WTC11 (cell line): Measurements from ENCODE around the gene TXNRD1.

Experiments used
- ESRRA ChIP-seq: sonication (generic); formaldehyde crosslinking; IDR thresholded peaks from 2 replicates; pipeline ENCODE4 v1.8.1; 2022; ENCODE audit warnings: mild to moderate bottlenecking, missing genetic modification reagents, borderline replicate concordance
- KAT7 ChIP-seq: sonication (generic); formaldehyde crosslinking; IDR thresholded peaks from 2 replicates; pipeline ENCODE4 v1.8.1; 2023; ENCODE audit warnings: missing genetic modification reagents, mild to moderate bottlenecking, borderline replicate concordance
- TEAD4 ChIP-seq: sonication (generic); formaldehyde crosslinking; IDR thresholded peaks from 2 replicates; pipeline ENCODE4 v1.8.0; 2022; ENCODE audit warnings: mild to moderate bottlenecking, missing genetic modification reagents
- TF ChIP-seq, protein P1 (sequence below): fragments of 200-600 bp; IDR thresholded peaks from 2 replicates; pipeline ENCODE4 v1.8.0; 2022; ENCODE audit warnings: antibody characterized with exemption
- TF ChIP-seq, protein P2 (sequence below): sonication (generic); formaldehyde crosslinking; IDR thresholded peaks from 2 replicates; pipeline ENCODE4 v1.8.1; 2022; ENCODE audit warnings: mild to moderate bottlenecking, moderate library complexity, missing genetic modification reagents
- TF ChIP-seq, protein P3 (sequence below): sonication (generic); formaldehyde crosslinking; IDR thresholded peaks from 2 replicates; pipeline ENCODE4 v1.8.1; 2023; ENCODE audit warnings: mild to moderate bottlenecking, missing genetic modification reagents, moderate library complexity
- TF ChIP-seq, protein P4 (sequence below): sonication (generic); formaldehyde crosslinking; conservative IDR thresholded peaks from 2 replicates; pipeline ENCODE4 v1.8.1; 2022; ENCODE audit warnings: mild to moderate bottlenecking, missing genetic modification reagents
- TF ChIP-seq, protein P5 (sequence below): sonication (generic); formaldehyde crosslinking; IDR thresholded peaks from 2 replicates; pipeline ENCODE4 v1.8.1; 2022; ENCODE audit warnings: low read depth, missing genetic modification reagents, borderline replicate concordance

DNA sequence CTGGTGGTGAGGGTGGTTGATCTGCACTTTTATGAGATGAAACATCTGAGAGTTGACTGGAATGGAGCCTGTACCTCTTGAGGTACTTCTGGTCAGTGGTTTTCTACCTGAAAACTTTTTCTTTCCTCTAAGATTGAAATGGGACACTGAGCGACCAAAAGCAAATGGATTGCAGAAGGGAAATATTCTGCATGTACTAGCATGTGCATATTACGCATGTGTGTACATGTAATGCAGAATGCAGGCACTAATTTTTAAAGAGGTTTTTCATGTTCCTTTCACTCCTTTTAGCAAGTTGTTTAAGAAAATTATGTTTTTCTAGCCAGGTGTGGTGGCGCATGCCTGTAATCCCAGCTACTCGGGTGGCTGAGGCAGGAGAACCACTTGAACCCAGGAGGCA is 59.2 kb downstream of the TXNRD1 start:
- TF ChIP-seq, protein P1, sequence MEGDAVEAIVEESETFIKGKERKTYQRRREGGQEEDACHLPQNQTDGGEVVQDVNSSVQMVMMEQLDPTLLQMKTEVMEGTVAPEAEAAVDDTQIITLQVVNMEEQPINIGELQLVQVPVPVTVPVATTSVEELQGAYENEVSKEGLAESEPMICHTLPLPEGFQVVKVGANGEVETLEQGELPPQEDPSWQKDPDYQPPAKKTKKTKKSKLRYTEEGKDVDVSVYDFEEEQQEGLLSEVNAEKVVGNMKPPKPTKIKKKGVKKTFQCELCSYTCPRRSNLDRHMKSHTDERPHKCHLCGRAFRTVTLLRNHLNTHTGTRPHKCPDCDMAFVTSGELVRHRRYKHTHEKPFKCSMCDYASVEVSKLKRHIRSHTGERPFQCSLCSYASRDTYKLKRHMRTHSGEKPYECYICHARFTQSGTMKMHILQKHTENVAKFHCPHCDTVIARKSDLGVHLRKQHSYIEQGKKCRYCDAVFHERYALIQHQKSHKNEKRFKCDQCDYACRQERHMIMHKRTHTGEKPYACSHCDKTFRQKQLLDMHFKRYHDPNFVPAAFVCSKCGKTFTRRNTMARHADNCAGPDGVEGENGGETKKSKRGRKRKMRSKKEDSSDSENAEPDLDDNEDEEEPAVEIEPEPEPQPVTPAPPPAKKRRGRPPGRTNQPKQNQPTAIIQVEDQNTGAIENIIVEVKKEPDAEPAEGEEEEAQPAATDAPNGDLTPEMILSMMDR, result no peak
- TF ChIP-seq KAT7 (CRISPR knock-in tag) (no peak), ESRRA (CRISPR knock-in tag) (no peak), TEAD4 (no peak)
- TF ChIP-seq, protein P2, sequence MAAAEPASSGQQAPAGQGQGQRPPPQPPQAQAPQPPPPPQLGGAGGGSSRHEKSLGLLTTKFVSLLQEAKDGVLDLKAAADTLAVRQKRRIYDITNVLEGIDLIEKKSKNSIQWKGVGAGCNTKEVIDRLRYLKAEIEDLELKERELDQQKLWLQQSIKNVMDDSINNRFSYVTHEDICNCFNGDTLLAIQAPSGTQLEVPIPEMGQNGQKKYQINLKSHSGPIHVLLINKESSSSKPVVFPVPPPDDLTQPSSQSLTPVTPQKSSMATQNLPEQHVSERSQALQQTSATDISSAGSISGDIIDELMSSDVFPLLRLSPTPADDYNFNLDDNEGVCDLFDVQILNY, result no peak
- TF ChIP-seq, protein P3, sequence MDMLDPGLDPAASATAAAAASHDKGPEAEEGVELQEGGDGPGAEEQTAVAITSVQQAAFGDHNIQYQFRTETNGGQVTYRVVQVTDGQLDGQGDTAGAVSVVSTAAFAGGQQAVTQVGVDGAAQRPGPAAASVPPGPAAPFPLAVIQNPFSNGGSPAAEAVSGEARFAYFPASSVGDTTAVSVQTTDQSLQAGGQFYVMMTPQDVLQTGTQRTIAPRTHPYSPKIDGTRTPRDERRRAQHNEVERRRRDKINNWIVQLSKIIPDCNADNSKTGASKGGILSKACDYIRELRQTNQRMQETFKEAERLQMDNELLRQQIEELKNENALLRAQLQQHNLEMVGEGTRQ (CRISPR knock-in tag), result no peak
- TF ChIP-seq, protein P4, sequence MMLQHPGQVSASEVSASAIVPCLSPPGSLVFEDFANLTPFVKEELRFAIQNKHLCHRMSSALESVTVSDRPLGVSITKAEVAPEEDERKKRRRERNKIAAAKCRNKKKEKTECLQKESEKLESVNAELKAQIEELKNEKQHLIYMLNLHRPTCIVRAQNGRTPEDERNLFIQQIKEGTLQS, result no peak
- TF ChIP-seq, protein P5, sequence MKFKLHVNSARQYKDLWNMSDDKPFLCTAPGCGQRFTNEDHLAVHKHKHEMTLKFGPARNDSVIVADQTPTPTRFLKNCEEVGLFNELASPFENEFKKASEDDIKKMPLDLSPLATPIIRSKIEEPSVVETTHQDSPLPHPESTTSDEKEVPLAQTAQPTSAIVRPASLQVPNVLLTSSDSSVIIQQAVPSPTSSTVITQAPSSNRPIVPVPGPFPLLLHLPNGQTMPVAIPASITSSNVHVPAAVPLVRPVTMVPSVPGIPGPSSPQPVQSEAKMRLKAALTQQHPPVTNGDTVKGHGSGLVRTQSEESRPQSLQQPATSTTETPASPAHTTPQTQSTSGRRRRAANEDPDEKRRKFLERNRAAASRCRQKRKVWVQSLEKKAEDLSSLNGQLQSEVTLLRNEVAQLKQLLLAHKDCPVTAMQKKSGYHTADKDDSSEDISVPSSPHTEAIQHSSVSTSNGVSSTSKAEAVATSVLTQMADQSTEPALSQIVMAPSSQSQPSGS (CRISPR knock-in tag), result no peak
